Lung (tissue), 12 donors: ENCODE measurements around the gene SPACDR. TPM values are rescaled to one million over a fixed set of nuclear protein-coding genes. Genes with fewer than 3 reads are reported as not detected.

Experiments used
- ATAC-seq: fragments of 200-7000 bp; cut with Tn5 transposase; one replicate; pipeline ENCODE4 v1.9.1; 2020; ENCODE audit warnings: moderate number of reproducible peaks; ENCODE audit not compliant: insufficient read depth, low FRiP score
- DNase-seq, 3 donors: peaks; one replicate each; pipeline ENCODE4 v3.0.0-alpha.2; 2013 to 2017
- H3K27ac ChIP-seq, 2 donors: one replicate each; pipeline ENCODE4 v1.5.1; 2013; ENCODE audit warnings: mild to moderate bottlenecking in 2 of 2, moderate library complexity in 2 of 2, control low read depth in 1 of 2, inconsistent platforms in 1 of 2, low read depth in 1 of 2, low read length in 1 of 2
- H3K27me3 ChIP-seq, 3 donors: one replicate each; pipeline ENCODE4 v1.5.1; 2013; ENCODE audit warnings: low read length in 2 of 3; ENCODE audit not compliant: control insufficient read depth in 3 of 3, insufficient read depth in 3 of 3
- H3K36me3 ChIP-seq, 4 donors: one replicate each; pipeline ENCODE4 v1.5.1; 2013; ENCODE audit warnings: low read length in 4 of 4, mild to moderate bottlenecking in 1 of 4, moderate library complexity in 1 of 4; ENCODE audit not compliant: control insufficient read depth in 4 of 4, insufficient read depth in 4 of 4
- H3K4me1 ChIP-seq, 5 donors: one replicate each; pipeline ENCODE4 v1.5.1; 2013; ENCODE audit warnings: low read length in 5 of 5, mild to moderate bottlenecking in 2 of 5, moderate library complexity in 1 of 5; ENCODE audit not compliant: control insufficient read depth in 5 of 5, insufficient read depth in 5 of 5
- H3K4me3 ChIP-seq: one replicate; pipeline ENCODE4 v1.5.1; 2013; ENCODE audit warnings: mild to moderate bottlenecking, control low read depth, moderate library complexity
- H3K9ac ChIP-seq, 2 donors: one replicate each; pipeline ENCODE4 v1.5.1; 2013; ENCODE audit warnings: low read length in 2 of 2, control low read depth in 1 of 2; ENCODE audit not compliant: insufficient read depth in 1 of 2
- H3K9me3 ChIP-seq, 4 donors: one replicate each; pipeline ENCODE4 v1.5.1; 2013; ENCODE audit warnings: low read length in 3 of 4, mild to moderate bottlenecking in 1 of 4, moderate library complexity in 1 of 4; ENCODE audit not compliant: control insufficient read depth in 4 of 4, insufficient read depth in 3 of 4
- WGBS, 2 donors: extraction: QIAGEN DNeasy Blood & Tissue Kit; methylation state at CpG; one replicate each; pipeline ENCODE4 v1.1.7; 2013; 5-methylcytosine and 5-hydroxymethylcytosine counted together
- polyA plus RNA-seq, 2 donors: library from polyadenylated mRNA; stranded (reverse); fragments of 200-250 nt; gene quantifications; one replicate each; pipeline ENCODE4 v1.2.1, GENCODE V29; 2013
- total RNA-seq, 2 donors: library from RNA; depleted of rRNA in 1 of 2; stranded (reverse); fragments of >200 nt in 1 of 2; gene quantifications; one replicate each; pipeline ENCODE4 v1.2.1, GENCODE V29; 2014 to 2021
- TF ChIP-seq, protein P1 (sequence below): IDR thresholded peaks from 2 replicates; pipeline ENCODE4 v1.5.1; 2012; ENCODE audit warnings: mild to moderate bottlenecking; ENCODE audit errors: control extremely low read depth, extremely low read depth
- donor health status: control.
- donor health status: control.
- donor health status: Bipolar disorder and iron deficiency.
- donor health status: healthy.
- donor health status: DM: yes; HTN: yes; CAD: no.

Gene SPACDR
- total and polyA plus RNA-seq, 4 donors = 0.54 to 2.0 (median 0.83) TPM

DNA sequence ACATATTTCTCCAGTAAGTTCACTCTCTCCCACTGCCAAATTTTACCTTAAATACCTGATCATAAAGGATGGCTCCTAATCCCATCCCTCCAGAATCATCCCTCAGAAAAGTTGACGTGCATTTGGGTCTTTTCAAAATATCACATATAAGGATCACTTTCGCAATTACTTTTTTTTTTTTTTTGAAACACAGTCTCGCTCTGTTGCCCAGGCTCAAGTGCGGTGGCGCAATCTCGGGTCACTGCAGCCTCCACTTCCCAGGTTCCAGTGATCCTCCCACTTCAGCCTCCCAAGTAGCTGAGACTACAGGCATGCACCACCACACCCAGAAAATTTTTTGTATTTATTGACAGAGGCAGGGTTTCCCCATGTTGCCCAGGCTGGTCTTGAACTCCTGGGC, 53.0 kb downstream of the SPACDR start:
- Histone ChIP-seq H3K36me3 (no peaks in the 10 kb centered on the region), H3K4me1 (no peaks in the 10 kb centered on the region), H3K4me3 (no peak overlapping the region), H3K27ac (no peak overlapping the region), H3K9me3 (no peaks in the 10 kb centered on the region), H3K27me3 (no peaks in the 10 kb centered on the region), H3K9ac (no peak overlapping the region)
- TF ChIP-seq, protein P1, sequence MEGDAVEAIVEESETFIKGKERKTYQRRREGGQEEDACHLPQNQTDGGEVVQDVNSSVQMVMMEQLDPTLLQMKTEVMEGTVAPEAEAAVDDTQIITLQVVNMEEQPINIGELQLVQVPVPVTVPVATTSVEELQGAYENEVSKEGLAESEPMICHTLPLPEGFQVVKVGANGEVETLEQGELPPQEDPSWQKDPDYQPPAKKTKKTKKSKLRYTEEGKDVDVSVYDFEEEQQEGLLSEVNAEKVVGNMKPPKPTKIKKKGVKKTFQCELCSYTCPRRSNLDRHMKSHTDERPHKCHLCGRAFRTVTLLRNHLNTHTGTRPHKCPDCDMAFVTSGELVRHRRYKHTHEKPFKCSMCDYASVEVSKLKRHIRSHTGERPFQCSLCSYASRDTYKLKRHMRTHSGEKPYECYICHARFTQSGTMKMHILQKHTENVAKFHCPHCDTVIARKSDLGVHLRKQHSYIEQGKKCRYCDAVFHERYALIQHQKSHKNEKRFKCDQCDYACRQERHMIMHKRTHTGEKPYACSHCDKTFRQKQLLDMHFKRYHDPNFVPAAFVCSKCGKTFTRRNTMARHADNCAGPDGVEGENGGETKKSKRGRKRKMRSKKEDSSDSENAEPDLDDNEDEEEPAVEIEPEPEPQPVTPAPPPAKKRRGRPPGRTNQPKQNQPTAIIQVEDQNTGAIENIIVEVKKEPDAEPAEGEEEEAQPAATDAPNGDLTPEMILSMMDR = no peak
- no peak for DNase-seq
- WGBS, 2 donors = 81 to 89% methylated on average over 6 of the region's 6 CpGs
- ATAC-seq = no peak

- 59 to 63% methylated on average over 12 of the region's 12 CpGs for WGBS, 2 donors
These were observed 56.5 kb downstream of the SPACDR start for GRCh38 chr7:100407285-100408180.

DNA sequence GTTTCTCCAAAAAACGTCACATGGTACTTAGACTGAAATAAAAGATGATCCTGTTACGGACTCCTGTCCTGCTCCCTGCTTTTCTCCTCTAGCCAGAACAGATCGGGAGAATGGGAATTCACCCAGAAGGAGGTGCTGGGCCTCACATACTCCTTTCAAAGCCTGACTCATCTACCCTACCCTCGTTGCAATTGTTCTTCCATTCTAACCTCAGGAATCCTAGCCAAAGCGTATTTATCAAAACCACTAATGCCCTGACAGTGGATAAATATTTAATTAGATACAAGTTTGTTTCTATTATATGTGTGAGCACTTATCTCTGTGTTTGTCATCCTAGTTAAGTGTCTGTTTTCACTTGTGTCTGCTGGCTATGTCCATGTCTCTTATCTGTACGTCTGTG, 57.3 kb downstream of the SPACDR start:
- Histone ChIP-seq H3K4me1 (no peaks in the 10 kb centered on the region), H3K27ac (no peak overlapping the region), H3K9ac (no peak overlapping the region), H3K4me3 (no peak overlapping the region), H3K9me3 (no peaks in the 10 kb centered on the region), H3K27me3 (no peaks in the 10 kb centered on the region), H3K36me3 (peaks cover 0 to 2% (median 0%) of the 10 kb centered on the region in 4 donors)
- 61 to 71% methylated on average over 6 of the region's 6 CpGs for WGBS, 2 donors
- ATAC-seq (no peak), DNase-seq (no peak)
- TF ChIP-seq, protein P1 = no peak

More at GRCh38 chr7:100407285-100408180, 56.5 kb downstream of the SPACDR start:
- DNase-seq (peak; percentile 24 to 68 (median 60)), ATAC-seq (peak; percentile 62)
- no peak overlapping the region for H3K9ac ChIP-seq
- H3K4me3 ChIP-seq = no peak overlapping the region
- no peaks in the 10 kb centered on the region for H3K27me3 ChIP-seq
- TF ChIP-seq, protein P1 = peak; percentile 26
- no peaks in the 10 kb centered on the region for H3K36me3 ChIP-seq
- H3K27ac ChIP-seq = no peak overlapping the region
- H3K4me1 ChIP-seq = no peaks in the 10 kb centered on the region
- H3K9me3 ChIP-seq = no peaks in the 10 kb centered on the region

Other genes with a start within 250 kb of the SPACDR start
- under 1 TPM; 0.52 to 0.82 TPM for gene PVRIG, start 244.3 kb downstream of the SPACDR start, total RNA-seq
- gene PVRIG, start 244.3 kb downstream of the SPACDR start, polyA plus RNA-seq = 1 to 10 TPM in 1 of 2 donors, under 1 TPM in 1; 0.41 to 1.6 TPM
- gene SPDYE3, start 156.6 kb downstream of the SPACDR start, total RNA-seq = not detected
- gene SPDYE3, start 156.6 kb downstream of the SPACDR start, polyA plus RNA-seq = under 1 TPM; 0.06 to 0.10 TPM
- 10 to 100 TPM; 22.0 to 50.1 TPM for gene PILRB, start 106.1 kb downstream of the SPACDR start, total RNA-seq
- 10 to 100 TPM; 26.1 to 36.3 TPM for gene PILRB, start 106.1 kb downstream of the SPACDR start, polyA plus RNA-seq
- gene PILRA, start 90.8 kb downstream of the SPACDR start, total RNA-seq = 10 to 100 TPM in 1 of 2 donors, 1 to 10 TPM in 1; 9.9 to 40.9 TPM
- gene PILRA, start 90.8 kb downstream of the SPACDR start, polyA plus RNA-seq = 100 to 1,000 TPM in 1 of 2 donors, 10 to 100 TPM in 1; 14.2 to 122 TPM
- 1 to 10 TPM; 5.6 to 7.2 TPM for gene ZCWPW1, start 35.6 kb downstream of the SPACDR start, total RNA-seq
- gene ZCWPW1, start 35.6 kb downstream of the SPACDR start, polyA plus RNA-seq = 10 to 100 TPM in 1 of 2 donors, 1 to 10 TPM in 1; 5.1 to 12.2 TPM
- gene MEPCE, start 34.4 kb downstream of the SPACDR start, total RNA-seq = 10 to 100 TPM; 25.6 to 38.7 TPM
- gene MEPCE, start 34.4 kb downstream of the SPACDR start, polyA plus RNA-seq = 10 to 100 TPM; 27.9 to 30.4 TPM
- gene PPP1R35, start 27.8 kb downstream of the SPACDR start, total RNA-seq = 10 to 100 TPM in 1 of 2 donors, 1 to 10 TPM in 1; 8.2 to 36.4 TPM
- 10 to 100 TPM; 38.2 to 65.1 TPM for gene PPP1R35, start 27.8 kb downstream of the SPACDR start, polyA plus RNA-seq
- 10 to 100 TPM; 38.2 to 62.8 TPM for gene TSC22D4, start 15.0 kb upstream of the SPACDR start, total RNA-seq
- gene TSC22D4, start 15.0 kb upstream of the SPACDR start, polyA plus RNA-seq = 10 to 100 TPM; 33.6 to 62.0 TPM
- gene NYAP1, start 19.7 kb upstream of the SPACDR start, total RNA-seq = 1 to 10 TPM in 1 of 2 donors, under 1 TPM in 1; 0.52 to 1.1 TPM
- under 1 TPM; 0.32 to 0.39 TPM for gene NYAP1, start 19.7 kb upstream of the SPACDR start, polyA plus RNA-seq
- 10 to 100 TPM; 22.8 to 36.0 TPM for gene AGFG2, start 74.9 kb upstream of the SPACDR start, total RNA-seq
- gene AGFG2, start 74.9 kb upstream of the SPACDR start, polyA plus RNA-seq = 10 to 100 TPM; 15.9 to 16.6 TPM
- gene SAP25, start 109.6 kb upstream of the SPACDR start, total RNA-seq = 1 to 10 TPM; 1.9 to 8.8 TPM
- gene SAP25, start 109.6 kb upstream of the SPACDR start, polyA plus RNA-seq = 1 to 10 TPM; 3.7 to 9.9 TPM
- 100 to 1,000 TPM in 1 of 2 donors, 10 to 100 TPM in 1; 38.1 to 109 TPM for gene LRCH4, start 121.9 kb upstream of the SPACDR start, total RNA-seq
- gene LRCH4, start 121.9 kb upstream of the SPACDR start, polyA plus RNA-seq = 100 to 1,000 TPM in 1 of 2 donors, 10 to 100 TPM in 1; 81.7 to 103 TPM
- gene FBXO24, start 122.1 kb upstream of the SPACDR start, total RNA-seq = 1 to 10 TPM in 1 of 2 donors, under 1 TPM in 1; 0.25 to 1.3 TPM
- gene FBXO24, start 122.1 kb upstream of the SPACDR start, polyA plus RNA-seq = under 1 TPM; 0.30 to 0.35 TPM
- 100 to 1,000 TPM in 1 of 2 donors, 10 to 100 TPM in 1; 53.6 to 105 TPM for gene PCOLCE, start 138.1 kb upstream of the SPACDR start, total RNA-seq
- 10 to 100 TPM; 48.4 to 73.5 TPM for gene PCOLCE, start 138.1 kb upstream of the SPACDR start, polyA plus RNA-seq
- gene MOSPD3, start 148.3 kb upstream of the SPACDR start, total RNA-seq = 10 to 100 TPM; 13.2 to 26.9 TPM
- 10 to 100 TPM; 15.5 to 18.8 TPM for gene MOSPD3, start 148.3 kb upstream of the SPACDR start, polyA plus RNA-seq
- 1 to 10 TPM; 1.7 to 2.1 TPM for gene TFR2, start 177.3 kb upstream of the SPACDR start, total RNA-seq
- gene TFR2, start 177.3 kb upstream of the SPACDR start, polyA plus RNA-seq = under 1 TPM; 0.33 to 0.85 TPM
- gene ACTL6B, start 192.2 kb upstream of the SPACDR start, total RNA-seq = not detected
- gene ACTL6B, start 192.2 kb upstream of the SPACDR start, polyA plus RNA-seq = not detected
- 100 to 1,000 TPM; 150 to 327 TPM for gene GNB2, start 209.5 kb upstream of the SPACDR start, total RNA-seq
- gene GNB2, start 209.5 kb upstream of the SPACDR start, polyA plus RNA-seq = 100 to 1,000 TPM; 130 to 381 TPM
- gene GIGYF1, start 230.0 kb upstream of the SPACDR start, total RNA-seq = 10 to 100 TPM; 30.8 to 41.6 TPM
- 10 to 100 TPM; 19.0 to 36.8 TPM for gene GIGYF1, start 230.0 kb upstream of the SPACDR start, polyA plus RNA-seq
- 10 to 100 TPM; 20.3 to 30.1 TPM for gene POP7, start 241.9 kb upstream of the SPACDR start, total RNA-seq
- gene POP7, start 241.9 kb upstream of the SPACDR start, polyA plus RNA-seq = 10 to 100 TPM; 36.5 to 50.6 TPM